Common myeloid progenitor, CD34-positive (primary cell): ENCODE results near the gene DENND1A.

Experiments
- CTCF ChIA-PET: fragments of 350-600 bp; sonication (Branson Sonifier 250); formaldehyde crosslinking; loops from one replicate; lab custom pipeline; 2021; ENCODE audit warnings: antibody characterized with exemption; lab: Charles Lee
- POLR2A ChIA-PET: fragments of 350-600 bp; sonication (Branson Sonifier 250); formaldehyde crosslinking; loops from one replicate; lab custom pipeline; 2021; ENCODE audit warnings: antibody characterized with exemption; lab: Charles Lee
- DNase-seq, 3 donors: peaks; one replicate each; pipeline versions ENCODE4 v3.0.0 to v3.0.0-alpha.2; 2013
- H3K27ac ChIP-seq, 2 experiments: 1 replicate in 1 of 2; 2 replicates in 1 of 2; pipeline ENCODE4 v1.7.0; 2013; ENCODE audit warnings: inconsistent platforms in 2 of 2, low read length in 2 of 2, mild to moderate bottlenecking in 2 of 2, low read depth in 1 of 2, moderate library complexity in 1 of 2; ENCODE audit not compliant: severe bottlenecking in 2 of 2, insufficient read depth in 1 of 2, poor library complexity in 1 of 2
- H3K27me3 ChIP-seq, 5 experiments: replicated peaks in 2 of 5; 1 replicate in 3 of 5; 2 replicates in 2 of 5; pipeline versions ENCODE4 v1.6.1 to v1.7.0; 2013; ENCODE audit warnings: low read length in 4 of 5, mild to moderate bottlenecking in 2 of 5, moderate library complexity in 2 of 5, inconsistent platforms in 1 of 5; ENCODE audit not compliant: insufficient read depth in 5 of 5, control insufficient read depth in 4 of 5
- H3K36me3 ChIP-seq, 4 experiments: 1 replicate in 2 of 4; 2 replicates in 2 of 4; pipeline versions ENCODE4 v1.6.1 to v1.7.0; 2013; ENCODE audit warnings: low read length in 3 of 4, control low read depth in 1 of 4, mild to moderate bottlenecking in 1 of 4; ENCODE audit not compliant: control insufficient read depth in 4 of 4, insufficient read depth in 4 of 4
- H3K4me1 ChIP-seq, 4 experiments: 1 replicate in 3 of 4; 2 replicates in 1 of 4; pipeline versions ENCODE4 v1.6.1 to v1.7.1; 2013; ENCODE audit warnings: low read length in 3 of 4, mild to moderate bottlenecking in 3 of 4, control low read depth in 1 of 4, inconsistent platforms in 1 of 4, moderate library complexity in 1 of 4; ENCODE audit not compliant: control insufficient read depth in 4 of 4, insufficient read depth in 4 of 4; ENCODE audit errors: control extremely low read depth in 1 of 4
- H3K4me3 ChIP-seq, 7 experiments: 1 replicate in 4 of 7; 2 replicates in 3 of 7; pipeline versions ENCODE4 v1.5.1 to v1.7.0; 2013; ENCODE audit warnings: mild to moderate bottlenecking in 7 of 7, low read length in 6 of 7, moderate library complexity in 6 of 7, inconsistent platforms in 2 of 7, low read depth in 2 of 7, control low read depth in 1 of 7; ENCODE audit not compliant: insufficient read depth in 4 of 7, control insufficient read depth in 1 of 7; ENCODE audit errors: extremely low read depth in 1 of 7
- H3K9me3 ChIP-seq, 5 experiments: 1 replicate in 4 of 5; 2 replicates in 1 of 5; pipeline versions ENCODE4 v1.6.1 to v1.7.1; 2013; ENCODE audit warnings: low read length in 4 of 5, mild to moderate bottlenecking in 2 of 5, inconsistent platforms in 1 of 5, low read depth in 1 of 5, moderate library complexity in 1 of 5; ENCODE audit not compliant: control insufficient read depth in 4 of 5, insufficient read depth in 2 of 5; ENCODE audit errors: control extremely low read depth in 1 of 5
- WGBS: methylation state at CpG from one replicate; pipeline ENCODE4 v1.1.5; 2013; ENCODE audit not compliant: insufficient coverage; 5-methylcytosine and 5-hydroxymethylcytosine counted together

DENND1A gene

GRCh38 chr9:123616707-123617106 lies 313.2 kb downstream of the DENND1A start:
- Histone ChIP-seq H3K4me3 (no peak overlapping the region), H3K9me3 (no peaks in the 10 kb centered on the region), H3K36me3 (peaks cover 0 to 3% (median 0%) of the 10 kb centered on the region in 4 experiments), H3K27me3 (no peaks in the 10 kb centered on the region), H3K4me1 (peaks cover 0 to 3% (median 0%) of the 10 kb centered on the region in 4 experiments), H3K27ac (no peak overlapping the region)
- POLR2A ChIA-PET = no interaction called here
- CTCF ChIA-PET = interaction anchor here (0.5 kb wide), 1 partner anchor 218 kb away, joined by 3 read pairs; no protein-coding TSS in a partner anchor
- WGBS = 96% methylated on average over 8 of the region's 8 CpGs
- DNase-seq = no peak

GRCh38 chr9:123615381-123615780 lies 314.5 kb downstream of the DENND1A start:
- Histone ChIP-seq H3K27ac (no peak overlapping the region), H3K4me1 (peaks cover 0 to 3% (median 0%) of the 10 kb centered on the region in 4 experiments), H3K4me3 (no peak overlapping the region), H3K27me3 (no peaks in the 10 kb centered on the region), H3K36me3 (peaks cover 0 to 3% (median 0%) of the 10 kb centered on the region in 4 experiments), H3K9me3 (no peaks in the 10 kb centered on the region)
- whole genome bisulfite sequencing = 100% methylated on average over 1 of the region's 1 CpG
- CTCF ChIA-PET = interaction anchor here (0.7 to 1.6 kb wide), 3 partner anchors 12 to 49 kb away, joined by 3 read pairs; no protein-coding TSS in a partner anchor
- POLR2A ChIA-PET = interaction anchor here (0.6 kb wide), 1 partner anchor 15 kb away, joined by 3 read pairs; no protein-coding TSS in a partner anchor
- DNase-seq = peak in 2 of 3 donors; percentile 6 to 10

GRCh38 chr9:123614306-123615263 lies 315.3 kb downstream of the DENND1A start:
- peaks cover 0 to 3% (median 0%) of the 10 kb centered on the region in 4 experiments for H3K4me1 ChIP-seq
- H3K9me3 ChIP-seq = no peaks in the 10 kb centered on the region
- ChIA-PET POLR2A (interaction anchor here (0.6 kb wide), 1 partner anchor 14 kb away, joined by 3 read pairs; no protein-coding TSS in a partner anchor), CTCF (interaction anchor here (0.7 to 1.6 kb wide), 3 partner anchors 11 to 48 kb away, joined by 3 read pairs; no protein-coding TSS in a partner anchor)
- H3K4me3 ChIP-seq = no peak overlapping the region
- 97% methylated on average over 7 of the region's 11 CpGs for WGBS
- H3K27ac ChIP-seq = no peak overlapping the region
- no peak for DNase-seq
- peaks cover 0 to 3% (median 0%) of the 10 kb centered on the region in 4 experiments for H3K36me3 ChIP-seq
- H3K27me3 ChIP-seq = no peaks in the 10 kb centered on the region

- no peak overlapping the region for H3K27ac ChIP-seq
- H3K4me1 ChIP-seq = no peaks in the 10 kb centered on the region
- CTCF ChIA-PET = interaction anchor here (0.9 kb wide), 1 partner anchor 136 kb away, joined by 3 read pairs; no protein-coding TSS in a partner anchor
- POLR2A ChIA-PET = no interaction called here
- WGBS = 88% methylated on average over 1 of the region's 1 CpG
- no peak overlapping the region for H3K4me3 ChIP-seq
- H3K36me3 ChIP-seq = peaks cover 0 to 3% (median 0%) of the 10 kb centered on the region in 4 experiments
- DNase-seq = no peak
- no peaks in the 10 kb centered on the region for H3K27me3 ChIP-seq
- no peaks in the 10 kb centered on the region for H3K9me3 ChIP-seq
These were observed 318.7 kb downstream of the DENND1A start for GRCh38 chr9:123611226-123611625.

GRCh38 chr9:123609844-123610243 lies 320.1 kb downstream of the DENND1A start:
- ChIA-PET POLR2A (no interaction called here), CTCF (no interaction called here)
- H3K4me3 ChIP-seq = no peak overlapping the region
- DNase-seq = no peak
- 100% methylated on average over 1 of the region's 6 CpGs for WGBS
- H3K27me3 ChIP-seq = no peaks in the 10 kb centered on the region
- H3K9me3 ChIP-seq = no peaks in the 10 kb centered on the region
- no peak overlapping the region for H3K27ac ChIP-seq
- H3K36me3 ChIP-seq = peaks cover 0 to 3% (median 1%) of the 10 kb centered on the region in 4 experiments
- no peaks in the 10 kb centered on the region for H3K4me1 ChIP-seq

- H3K4me3 ChIP-seq = no peak overlapping the region
- peaks cover 0 to 3% (median 2%) of the 10 kb centered on the region in 4 experiments for H3K36me3 ChIP-seq
- 93% methylated on average over 9 of the region's 9 CpGs for whole genome bisulfite sequencing
- no peak overlapping the region for H3K27ac ChIP-seq
- CTCF ChIA-PET = no interaction called here
- DNase-seq = no peak
- H3K9me3 ChIP-seq = no peaks in the 10 kb centered on the region
- H3K27me3 ChIP-seq = no peaks in the 10 kb centered on the region
- POLR2A ChIA-PET = interaction anchor here (0.7 kb wide), 2 partner anchors 12 to 51 kb away, joined by 3 read pairs; no protein-coding TSS in a partner anchor
- no peaks in the 10 kb centered on the region for H3K4me1 ChIP-seq
These were observed 321.8 kb downstream of the DENND1A start for GRCh38 chr9:123608104-123608503.
